Ishikawa (cell line): ENCODE data around the gene HMGXB3.

Experiments used
- CEBPB ChIP-seq: IDR thresholded peaks from 2 replicates; pipeline ENCODE4 v1.6.1; 2012
- CREB1 ChIP-seq: IDR thresholded peaks from 2 replicates; pipeline ENCODE4 v1.6.1; 2012; ENCODE audit warnings: low read depth
- EGR1 ChIP-seq: IDR thresholded peaks from 2 replicates; pipeline ENCODE4 v1.6.1; 2012
- EP300 ChIP-seq: IDR thresholded peaks from 2 replicates; pipeline ENCODE4 v1.6.1; 2012; ENCODE audit warnings: borderline replicate concordance
- FOXM1 ChIP-seq: IDR thresholded peaks from 2 replicates; pipeline ENCODE4 v1.6.1; 2012; ENCODE audit warnings: low read depth, borderline replicate concordance
- NFIC ChIP-seq: IDR thresholded peaks from 2 replicates; pipeline ENCODE4 v1.6.1; 2012
- RAD21 ChIP-seq: IDR thresholded peaks from 2 replicates; pipeline ENCODE4 v1.6.1; 2012; ENCODE audit warnings: low read depth
- TAF1 ChIP-seq: IDR thresholded peaks from 2 replicates; pipeline ENCODE4 v1.6.1; 2012; ENCODE audit warnings: low read depth, mild to moderate bottlenecking
- TCF12 ChIP-seq: IDR thresholded peaks from 2 replicates; pipeline ENCODE4 v1.6.1; 2012; ENCODE audit warnings: low read depth
- TEAD4 ChIP-seq: IDR thresholded peaks from 2 replicates; pipeline ENCODE4 v1.6.1; 2012
- YY1 ChIP-seq: IDR thresholded peaks from 2 replicates; pipeline ENCODE4 v1.6.1; 2012; ENCODE audit warnings: low read depth
- ZBTB7A ChIP-seq: IDR thresholded peaks from 2 replicates; pipeline ENCODE4 v1.6.1; 2012; ENCODE audit warnings: low read depth
- TF ChIP-seq, protein P1 (sequence below): IDR thresholded peaks from 2 replicates; pipeline ENCODE4 v1.6.1; 2012
- TF ChIP-seq, protein P2 (sequence below): IDR thresholded peaks from 2 replicates; pipeline ENCODE4 v1.6.1; 2012
- TF ChIP-seq, protein P3 (sequence below): IDR thresholded peaks from 2 replicates; pipeline ENCODE4 v1.6.1; 2012; ENCODE audit warnings: low read depth, mild to moderate bottlenecking

HMGXB3 gene

DNA sequence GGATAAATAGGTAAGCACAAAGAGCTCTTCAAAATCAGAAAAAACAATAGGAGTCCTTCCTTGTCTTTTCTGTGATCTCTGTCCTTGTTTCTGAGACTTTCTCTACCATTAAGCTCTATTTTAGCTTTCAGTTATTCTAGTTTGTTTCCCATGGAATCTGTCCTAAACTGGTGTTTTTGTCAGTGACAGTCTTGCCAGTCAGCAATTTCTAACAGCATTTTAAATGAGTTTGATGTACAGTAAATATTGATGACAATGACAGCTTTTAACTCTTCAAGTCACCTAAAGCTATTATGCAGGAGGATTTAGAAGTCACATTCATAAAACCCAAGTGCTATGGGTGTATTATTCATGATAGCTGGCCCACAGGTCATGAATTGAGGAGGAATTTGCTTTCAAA is 18.0 kb upstream of the HMGXB3 start:
- TF ChIP-seq TCF12, result no peak
- TF ChIP-seq FOXM1, result no peak
- no peak for TF ChIP-seq RAD21
- TF ChIP-seq EGR1, result no peak
- TF ChIP-seq, protein P1, sequence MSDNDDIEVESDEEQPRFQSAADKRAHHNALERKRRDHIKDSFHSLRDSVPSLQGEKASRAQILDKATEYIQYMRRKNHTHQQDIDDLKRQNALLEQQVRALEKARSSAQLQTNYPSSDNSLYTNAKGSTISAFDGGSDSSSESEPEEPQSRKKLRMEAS, result no peak
- no peak for TF ChIP-seq TAF1
- TF ChIP-seq, protein P2, sequence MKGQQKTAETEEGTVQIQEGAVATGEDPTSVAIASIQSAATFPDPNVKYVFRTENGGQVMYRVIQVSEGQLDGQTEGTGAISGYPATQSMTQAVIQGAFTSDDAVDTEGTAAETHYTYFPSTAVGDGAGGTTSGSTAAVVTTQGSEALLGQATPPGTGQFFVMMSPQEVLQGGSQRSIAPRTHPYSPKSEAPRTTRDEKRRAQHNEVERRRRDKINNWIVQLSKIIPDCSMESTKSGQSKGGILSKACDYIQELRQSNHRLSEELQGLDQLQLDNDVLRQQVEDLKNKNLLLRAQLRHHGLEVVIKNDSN, result no peak
- no peak for TF ChIP-seq YY1
- TF ChIP-seq, protein P3, sequence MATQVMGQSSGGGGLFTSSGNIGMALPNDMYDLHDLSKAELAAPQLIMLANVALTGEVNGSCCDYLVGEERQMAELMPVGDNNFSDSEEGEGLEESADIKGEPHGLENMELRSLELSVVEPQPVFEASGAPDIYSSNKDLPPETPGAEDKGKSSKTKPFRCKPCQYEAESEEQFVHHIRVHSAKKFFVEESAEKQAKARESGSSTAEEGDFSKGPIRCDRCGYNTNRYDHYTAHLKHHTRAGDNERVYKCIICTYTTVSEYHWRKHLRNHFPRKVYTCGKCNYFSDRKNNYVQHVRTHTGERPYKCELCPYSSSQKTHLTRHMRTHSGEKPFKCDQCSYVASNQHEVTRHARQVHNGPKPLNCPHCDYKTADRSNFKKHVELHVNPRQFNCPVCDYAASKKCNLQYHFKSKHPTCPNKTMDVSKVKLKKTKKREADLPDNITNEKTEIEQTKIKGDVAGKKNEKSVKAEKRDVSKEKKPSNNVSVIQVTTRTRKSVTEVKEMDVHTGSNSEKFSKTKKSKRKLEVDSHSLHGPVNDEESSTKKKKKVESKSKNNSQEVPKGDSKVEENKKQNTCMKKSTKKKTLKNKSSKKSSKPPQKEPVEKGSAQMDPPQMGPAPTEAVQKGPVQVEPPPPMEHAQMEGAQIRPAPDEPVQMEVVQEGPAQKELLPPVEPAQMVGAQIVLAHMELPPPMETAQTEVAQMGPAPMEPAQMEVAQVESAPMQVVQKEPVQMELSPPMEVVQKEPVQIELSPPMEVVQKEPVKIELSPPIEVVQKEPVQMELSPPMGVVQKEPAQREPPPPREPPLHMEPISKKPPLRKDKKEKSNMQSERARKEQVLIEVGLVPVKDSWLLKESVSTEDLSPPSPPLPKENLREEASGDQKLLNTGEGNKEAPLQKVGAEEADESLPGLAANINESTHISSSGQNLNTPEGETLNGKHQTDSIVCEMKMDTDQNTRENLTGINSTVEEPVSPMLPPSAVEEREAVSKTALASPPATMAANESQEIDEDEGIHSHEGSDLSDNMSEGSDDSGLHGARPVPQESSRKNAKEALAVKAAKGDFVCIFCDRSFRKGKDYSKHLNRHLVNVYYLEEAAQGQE, result no peak
- TF ChIP-seq NFIC, result no peak
- no peak for TF ChIP-seq CREB1
- no peak for TF ChIP-seq ZBTB7A
- no peak for TF ChIP-seq CEBPB
- TF ChIP-seq TEAD4, result no peak
- TF ChIP-seq EP300, result no peak

DNA sequence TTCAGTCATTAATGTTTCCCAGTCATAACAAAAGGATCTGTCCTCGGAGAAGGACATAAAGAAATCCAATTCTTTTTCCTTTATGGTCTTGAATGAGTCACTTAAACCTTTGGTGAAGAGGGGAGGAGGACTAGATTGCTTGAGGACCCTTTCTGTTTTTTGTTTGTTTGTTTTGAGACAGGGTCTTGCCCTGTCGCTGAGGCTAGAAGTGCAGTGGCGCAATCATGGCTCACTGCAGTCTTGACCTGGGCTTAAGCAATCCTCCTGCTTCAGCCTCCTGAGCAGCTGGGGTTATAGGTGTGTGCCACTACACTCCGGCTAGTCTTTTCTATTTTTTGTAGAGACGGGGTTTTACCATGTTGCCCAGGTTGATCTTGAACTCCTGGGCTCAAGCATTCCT is 12.4 kb upstream of the HMGXB3 start:
- 0 out of 2 replicates have a peak, but pooled peaks have one; percentile 17 for TF ChIP-seq CEBPB
- no peak for TF ChIP-seq NFIC

DNA sequence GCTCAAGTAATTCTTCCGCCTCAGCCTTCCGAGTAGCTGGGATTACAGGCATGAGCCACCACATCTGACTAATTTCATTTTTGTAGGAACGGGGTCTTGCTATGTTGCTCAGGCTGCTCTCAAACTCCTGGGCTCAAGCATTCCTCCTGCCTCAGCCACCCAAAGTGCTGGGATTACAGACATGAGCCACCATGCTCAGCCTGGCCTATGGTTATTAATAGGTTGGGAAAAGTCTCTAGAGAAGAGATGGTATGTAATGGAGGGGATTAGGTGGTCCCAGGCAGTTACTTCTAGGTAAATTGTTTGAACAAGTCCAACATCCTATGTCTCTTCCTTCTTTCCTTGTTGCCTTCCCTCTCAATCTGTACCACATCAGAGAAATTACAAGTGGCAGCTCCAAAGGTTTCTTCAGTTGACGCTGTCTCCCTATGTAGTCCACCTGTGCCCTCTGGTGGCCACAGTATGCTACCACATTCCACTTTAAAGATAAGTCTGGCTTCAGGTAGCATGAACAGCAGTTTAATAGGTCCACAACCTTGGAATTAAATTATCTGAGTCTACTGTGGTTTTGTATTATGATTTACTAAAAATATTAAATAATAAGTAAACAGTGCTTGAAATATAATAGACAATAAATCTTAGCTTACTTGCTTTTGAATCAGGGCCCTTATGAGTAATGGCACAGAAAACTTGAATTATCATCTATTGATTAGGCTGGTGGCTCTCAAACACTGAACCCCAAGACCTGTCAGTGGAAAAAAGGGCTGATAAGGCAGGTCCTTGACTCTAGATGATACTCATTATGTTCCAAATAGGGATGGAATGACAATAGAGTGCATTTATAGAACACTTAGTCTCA is 9.8 kb upstream of the HMGXB3 start:
- TF ChIP-seq CREB1 (no peak), FOXM1 (no peak), RAD21 (peak; percentile 98), TEAD4 (peak; percentile 46; the same call in 1 of the 2 replicates)

DNA sequence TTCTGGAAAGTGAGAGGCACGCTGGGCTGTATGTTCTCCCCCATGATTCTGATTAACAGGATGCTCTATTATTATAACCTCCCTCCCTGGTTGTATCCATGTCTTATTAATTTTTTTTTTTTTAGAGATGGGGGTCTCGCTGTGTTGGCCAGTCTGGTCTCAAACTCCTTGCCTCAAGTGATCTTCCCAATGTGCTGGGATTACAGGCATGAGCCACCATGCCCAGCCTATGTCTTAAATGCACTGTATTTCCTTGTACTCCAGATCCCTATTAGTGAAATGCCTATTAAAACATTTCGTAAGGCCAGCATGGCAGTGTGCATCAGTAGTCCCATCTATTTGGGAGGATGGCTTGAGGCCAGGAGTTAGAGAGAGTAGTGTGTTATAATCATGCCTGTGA is 7.1 kb upstream of the HMGXB3 start:
- TF ChIP-seq FOXM1 (no peak), CEBPB (no peak), NFIC (no peak), TEAD4 (no peak), EP300 (no peak), TAF1 (no peak), YY1 (no peak), CREB1 (no peak), RAD21 (no peak), TCF12 (no peak), ZBTB7A (no peak)
- TF ChIP-seq, protein P2, result no peak
- TF ChIP-seq, protein P1, result no peak
- TF ChIP-seq, protein P3, result no peak

DNA sequence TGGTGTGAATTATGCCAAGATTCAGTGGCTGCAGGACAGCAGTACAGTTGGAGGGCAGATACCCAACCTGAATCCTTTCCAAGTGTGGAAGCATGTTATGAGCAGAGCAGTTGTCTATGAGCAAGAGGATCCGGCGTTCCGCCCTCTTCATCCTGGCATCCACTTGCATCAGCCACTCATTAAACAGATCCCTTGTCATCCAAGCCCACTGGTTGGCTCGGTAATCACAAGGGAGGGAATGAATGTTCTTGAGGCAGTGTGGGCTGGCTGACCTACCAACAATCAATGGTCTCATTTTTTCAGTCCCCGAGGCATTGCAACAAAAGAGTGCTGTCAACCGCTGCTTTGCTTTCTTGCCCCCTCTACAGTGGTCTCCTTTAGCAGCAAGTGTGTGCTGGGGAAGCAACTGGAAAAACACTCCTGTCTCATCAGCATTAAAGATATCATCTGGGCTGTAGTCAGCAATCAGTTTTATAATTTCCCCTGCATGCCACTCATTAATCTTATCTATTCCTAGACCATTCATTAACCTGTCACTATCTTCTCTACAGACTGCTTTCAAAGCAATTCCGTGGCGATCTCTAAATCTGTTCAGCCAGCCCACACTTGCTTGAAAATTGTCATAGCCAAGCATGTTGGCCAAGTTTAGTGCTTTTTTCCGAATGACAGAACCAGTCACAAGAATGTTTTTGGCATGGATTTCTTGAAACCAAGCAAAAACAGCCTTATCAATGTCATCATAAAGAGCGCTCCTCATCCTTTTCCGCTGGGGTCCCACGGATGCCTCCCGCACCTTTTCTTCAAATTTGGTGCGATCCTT is 4.9 kb upstream of the HMGXB3 start:
- TF ChIP-seq CREB1 (no peak), CEBPB (no peak), TCF12 (no peak), NFIC (no peak), TAF1 (no peak), YY1 (no peak), EGR1 (no peak), ZBTB7A (no peak), FOXM1 (no peak), TEAD4 (no peak), EP300 (no peak), RAD21 (no peak)
- TF ChIP-seq, protein P3, result no peak
- TF ChIP-seq, protein P1, result no peak
- TF ChIP-seq, protein P2, result no peak
